Activated CD8-positive, alpha-beta T cell treated with anti-CD3 and anti-CD28 coated beads for 36 hours (primary cell): ENCODE measurements around the gene GALNT6. TPM values are rescaled to one million over a fixed set of nuclear protein-coding genes. Genes with fewer than 3 reads are reported as not detected.
A peak's percentile ranks its signal among the peaks of the same experiment; 100 is the strongest.

Experiments
- ATAC-seq: fragments of 200-7000 bp; cut with Tn5 transposase; one replicate; pipeline ENCODE4 v1.10.0; 2021; ENCODE audit warnings: mild to moderate bottlenecking, moderate library complexity
- CTCF ChIA-PET: fragments of 350-600 bp; sonication (Branson Sonifier 250); formaldehyde crosslinking; loops from one replicate; lab custom pipeline; 2021; ENCODE audit warnings: antibody characterized with exemption; lab: Charles Lee
- POLR2A ChIA-PET: fragments of 350-600 bp; sonication (Branson Sonifier 250); formaldehyde crosslinking; loops from one replicate; lab custom pipeline; 2021; ENCODE audit warnings: antibody characterized with exemption; lab: Charles Lee
- DNase-seq: peaks from one replicate; pipeline ENCODE4 v3.0.0-alpha.2; 2020
- H3K27ac Mint-ChIP-seq: one replicate; pipeline ENCODE4 v1.8.0; 2021; ENCODE audit warnings: mild to moderate bottlenecking, mixed read lengths
- H3K27me3 Mint-ChIP-seq: one replicate; pipeline ENCODE4 v1.8.0; 2021; ENCODE audit warnings: mixed read lengths
- H3K36me3 Mint-ChIP-seq: one replicate; pipeline ENCODE4 v1.8.0; 2021; ENCODE audit warnings: low read depth, mixed read lengths
- H3K4me1 Mint-ChIP-seq: one replicate; pipeline ENCODE4 v1.8.0; 2021; ENCODE audit warnings: low read depth, mixed read lengths
- H3K4me3 Mint-ChIP-seq: one replicate; pipeline ENCODE4 v1.8.0; 2021; ENCODE audit warnings: mild to moderate bottlenecking, moderate library complexity, mixed read lengths
- H3K9me3 Mint-ChIP-seq: one replicate; pipeline ENCODE4 v1.8.0; 2021; ENCODE audit warnings: mixed read lengths
- CTCF ChIP-seq: fragments of 200-600 bp; IDR thresholded peaks from one replicate; pipeline ENCODE4 v1.8.0; 2022; ENCODE audit warnings: antibody characterized with exemption, mild to moderate bottlenecking
- intact Hi-C: fragments of 100-400 bp; cut with micrococcal nuclease; formaldehyde crosslinking; loops from one replicate; pipeline ENCODE4 v1.10.0; 2022
- total RNA-seq, 2 experiments: library from RNA; stranded (reverse); gene quantifications; one replicate each; pipeline ENCODE4 v1.2.3, GENCODE V29; 2021

The GALNT6 gene
- total RNA-seq, 2 experiments from 2014 or later: 18.0 to 22.3 TPM

GRCh38 chr12:51328587-51328986, 62.6 kb downstream of the GALNT6 start:
- ATAC-seq (no peak), DNase-seq (no peak)
- H3K27me3 Mint-ChIP-seq: no peaks in the 10 kb centered on the region
- no peak overlapping the region for H3K4me3 Mint-ChIP-seq
- intact Hi-C loops: no loop called here
- H3K9me3 Mint-ChIP-seq: no peaks in the 10 kb centered on the region
- H3K36me3 Mint-ChIP-seq: peaks cover 1% of the 10 kb centered on the region
- CTCF ChIA-PET: interaction anchor here (3.1 kb wide), 1 partner anchor 12 kb away, joined by 16 read pairs; no protein-coding TSS in a partner anchor
- H3K4me1 Mint-ChIP-seq: peaks cover 49% of the 10 kb centered on the region
- TF ChIP-seq CTCF: no peak
- H3K27ac Mint-ChIP-seq: peak overlapping the region; percentile 42
- POLR2A ChIA-PET: interaction anchor here (1.3 kb wide), 1 partner anchor 90 kb away, joined by 5 read pairs; the partner anchor contains the start of gene DAZAP2

GRCh38 chr12:51326698-51327439, 64.3 kb downstream of the GALNT6 start:
- Mint-ChIP-seq H3K36me3 (peaks cover 15% of the 10 kb centered on the region), H3K4me1 (peaks cover 57% of the 10 kb centered on the region), H3K9me3 (no peaks in the 10 kb centered on the region), H3K4me3 (peak overlapping the region; percentile 23), H3K27ac (peak overlapping the region; percentile 94), H3K27me3 (no peaks in the 10 kb centered on the region)
- intact Hi-C loops: no loop called here
- ChIA-PET POLR2A (interaction anchor here (0.7 to 1.3 kb wide), 3 partner anchors 9 to 64 kb away, joined by 3 to 4 read pairs (median 3); partner anchors contain the start of gene GALNT6), CTCF (interaction anchor here (0.6 to 3.1 kb wide), 5 partner anchors 12 to 109 kb away, joined by 3 to 16 read pairs (median 3); partner anchors contain the start of gene POU6F1)
- no peak for TF ChIP-seq CTCF
- DNase-seq (no peak), ATAC-seq (no peak)

GRCh38 chr12:51324953-51325352, 66.3 kb downstream of the GALNT6 start:
- Mint-ChIP-seq H3K4me1 (peaks cover 68% of the 10 kb centered on the region), H3K9me3 (no peaks in the 10 kb centered on the region), H3K27ac (peak overlapping the region; percentile 82), H3K4me3 (peak overlapping the region; percentile 37), H3K27me3 (no peaks in the 10 kb centered on the region), H3K36me3 (peaks cover 22% of the 10 kb centered on the region)
- ChIA-PET POLR2A (interaction anchor here (0.6 to 1.8 kb wide), 3 partner anchors 11 to 57 kb away, joined by 3 to 8 read pairs (median 3); no protein-coding TSS in a partner anchor), CTCF (interaction anchor here (1.1 kb wide), 1 partner anchor 11 kb away, joined by 4 read pairs; no protein-coding TSS in a partner anchor)
- no peak for TF ChIP-seq CTCF
- no peak for ATAC-seq
- intact Hi-C loops: no loop called here
- no peak for DNase-seq

GRCh38 chr12:51323966-51324895, 67.0 kb downstream of the GALNT6 start, which contains the start of gene BIN2:
Gene BIN2 (minus strand): TSS chr12:51324174. CDS start chr12:51324102, 72 bp downstream.
- DNase-seq: peak; percentile 89
- Mint-ChIP-seq H3K9me3 (no peaks in the 10 kb centered on the region), H3K27me3 (no peaks in the 10 kb centered on the region), H3K4me3 (peak within 1 kb of the TSS; percentile 91), H3K36me3 (peaks cover 24% of the 10 kb centered on the region), H3K27ac (peak within 1 kb of the TSS; percentile 98), H3K4me1 (peaks cover 68% of the 10 kb centered on the region)
- intact Hi-C loops: no loop called here
- ChIA-PET CTCF (interaction anchor here (1.1 to 1.3 kb wide), 2 partner anchors 11 to 54 kb away, joined by 4 to 5 read pairs; partner anchors contain the start of gene SMAGP), POLR2A (interaction anchor here (0.7 to 1.8 kb wide), 4 partner anchors 10 to 56 kb away, joined by 3 to 8 read pairs (median 4); no protein-coding TSS in a partner anchor)
- TF ChIP-seq CTCF: no peak
- ATAC-seq: peak; percentile 81
